Lower leg skin (tissue), 4 donors: ENCODE results near the gene SHROOM3. TPM values are rescaled to one million over a fixed set of nuclear protein-coding genes. Genes with fewer than 3 reads are reported as not detected.
"Not testable (repeated sequence)": the region's sequence is repeated elsewhere in the genome, so short reads cannot be mapped to it uniquely, and the experiment has no call there.

Source experiments
- DNase-seq, 2 donors: peaks; one replicate each; pipeline ENCODE4 v3.0.0-alpha.2; 2019; ENCODE audit warnings: low spot score in 2 of 2
- H3K4me3 ChIP-seq: fragments of 200-600 bp; sonication (generic); 2 replicates; pipeline ENCODE4 v1.5.1; 2017; ENCODE audit warnings: mild to moderate bottlenecking, low read depth; ENCODE audit not compliant: poor library complexity, severe bottlenecking
- CTCF ChIP-seq, 3 donors: fragments of 450-650 bp; IDR thresholded peaks; one replicate each; pipeline ENCODE4 v1.5.1; 2016; ENCODE audit warnings: antibody characterized with exemption in 3 of 3, mild to moderate bottlenecking in 3 of 3, moderate library complexity in 2 of 3
- POLR2A ChIP-seq, 2 donors: fragments of 450-650 bp; IDR thresholded peaks; one replicate each; pipeline ENCODE4 v1.6.1; 2016 to 2017; ENCODE audit warnings: antibody characterized with exemption in 2 of 2, mild to moderate bottlenecking in 1 of 2, moderate library complexity in 1 of 2
- WGBS, 2 donors: methylation state at CpG; one replicate each; pipeline ENCODE4 v1.1.5; 2018; 5-methylcytosine and 5-hydroxymethylcytosine counted together
- intact Hi-C: fragments of 100-400 bp; cut with DNase I; formaldehyde crosslinking; loops from one replicate; pipeline ENCODE4 v1.15.0; 2023; ENCODE audit warnings: low total_unique reads
- total RNA-seq, 4 donors: library from RNA; depleted of rRNA; stranded (reverse); fragments of >200 nt; gene quantifications; one replicate each; pipeline ENCODE4 v1.1.0, GENCODE V29; 2016

Gene SHROOM3
- total RNA-seq, 4 donors from 2014 or later: 37.7 to 88.8 (median 44.0) TPM

- TF ChIP-seq POLR2A (IDR thresholded peaks at IDR 0.05): no peak
- TF ChIP-seq CTCF (IDR thresholded peaks at IDR 0.05): no peak
- intact Hi-C loops: no loop called here
- H3K4me3 ChIP-seq: no peak overlapping the region
- DNase-seq: no peak
- 84 to 86% methylated on average over 4 of the region's 4 CpGs for WGBS, 2 donors
Measured at GRCh38 chr4:76722838-76723237, 287.8 kb downstream of the SHROOM3 start.

- TF ChIP-seq POLR2A (IDR thresholded peaks at IDR 0.05) (no peak), CTCF (IDR thresholded peaks at IDR 0.05) (no peak)
- intact Hi-C loops: no loop called here
Measured at GRCh38 chr4:76723373-76723772, 288.3 kb downstream of the SHROOM3 start.

GRCh38 chr4:76723924-76724323 lies 288.9 kb downstream of the SHROOM3 start:
- 50 to 55% methylated on average over 2 of the region's 2 CpGs for WGBS, 2 donors
- H3K4me3 ChIP-seq: no peak overlapping the region
- TF ChIP-seq CTCF (IDR thresholded peaks at IDR 0.05) (no peak), POLR2A (IDR thresholded peaks at IDR 0.05) (no peak)
- intact Hi-C loops: no loop called here
- no peak for DNase-seq

More at GRCh38 chr4:76723373-76723772, 288.3 kb downstream of the SHROOM3 start:
- H3K4me3 ChIP-seq: no peak overlapping the region
- no peak for DNase-seq

- DNase-seq: no peak
- no peak overlapping the region for H3K4me3 ChIP-seq
- TF ChIP-seq POLR2A (IDR thresholded peaks at IDR 0.05) (no peak), CTCF (IDR thresholded peaks at IDR 0.05) (no peak)
- 41 to 75% methylated on average over 2 of the region's 2 CpGs for WGBS, 2 donors
- intact Hi-C loops: no loop called here
Measured at GRCh38 chr4:76725039-76725438, 290.0 kb downstream of the SHROOM3 start.

GRCh38 chr4:76726176-76726575 lies 291.1 kb downstream of the SHROOM3 start:
- intact Hi-C loops: no loop called here
- no peak for DNase-seq
- H3K4me3 ChIP-seq: no peak overlapping the region
- WGBS, 2 donors: 88 to 92% methylated on average over 1 of the region's 1 CpG
- TF ChIP-seq CTCF (IDR thresholded peaks at IDR 0.05) (no peak), POLR2A (IDR thresholded peaks at IDR 0.05) (no peak)

GRCh38 chr4:76726631-76727030 lies 291.6 kb downstream of the SHROOM3 start:
- TF ChIP-seq POLR2A (IDR thresholded peaks at IDR 0.05) (no peak), CTCF (IDR thresholded peaks at IDR 0.05) (no peak)
- DNase-seq: no peak
- H3K4me3 ChIP-seq: no peak overlapping the region
- 90 to 92% methylated on average over 5 of the region's 5 CpGs for WGBS, 2 donors
- intact Hi-C loops: no loop called here

- 92 to 93% methylated on average over 5 of the region's 5 CpGs for WGBS, 2 donors
- DNase-seq: not testable (repeated sequence)
Measured at GRCh38 chr4:76727934-76728333, 292.9 kb downstream of the SHROOM3 start.

More at GRCh38 chr4:76727934-76728333, 292.9 kb downstream of the SHROOM3 start:
- H3K4me3 ChIP-seq, intact Hi-C loops: not testable (repeated sequence)
